Hepatocyte (in vitro differentiated cells): ENCODE results near the gene PRKAG2. TPM values are rescaled to one million over a fixed set of nuclear protein-coding genes. Genes with fewer than 3 reads are reported as not detected.

Experiments used
- DNase-seq: peaks from one replicate; pipeline ENCODE4 v3.0.0-alpha.2; 2016; ENCODE audit warnings: low spot score
- H2AFZ ChIP-seq: fragments of 200-600 bp; sonication (generic); 2 replicates; pipeline ENCODE4 v1.6.0; 2016; ENCODE audit warnings: antibody characterized with exemption, mild to moderate bottlenecking
- H3K27ac ChIP-seq: fragments of 200-600 bp; sonication (generic); 2 replicates; pipeline ENCODE4 v1.5.1; 2016; ENCODE audit warnings: mild to moderate bottlenecking
- H3K27me3 ChIP-seq: fragments of 200-600 bp; sonication (generic); 2 replicates; pipeline ENCODE4 v1.6.1; 2016
- H3K36me3 ChIP-seq: fragments of 200-600 bp; sonication (generic); replicated peaks from 2 replicates; pipeline ENCODE4 v1.5.1; 2016; ENCODE audit warnings: low read depth; ENCODE audit not compliant: insufficient read depth
- H3K4me1 ChIP-seq: fragments of 200-600 bp; sonication (generic); 2 replicates; pipeline ENCODE4 v1.5.1; 2016; ENCODE audit warnings: mild to moderate bottlenecking, moderate library complexity; ENCODE audit not compliant: insufficient read depth
- H3K4me2 ChIP-seq: fragments of 200-600 bp; sonication (generic); 2 replicates; pipeline ENCODE4 v1.6.0; 2016
- H3K4me3 ChIP-seq: fragments of 200-600 bp; sonication (generic); 2 replicates; pipeline ENCODE4 v1.5.1; 2016; ENCODE audit warnings: mild to moderate bottlenecking
- H3K79me2 ChIP-seq: fragments of 200-600 bp; sonication (generic); 2 replicates; pipeline ENCODE4 v1.6.0; 2017; ENCODE audit warnings: mild to moderate bottlenecking
- H3K9me2 ChIP-seq: fragments of 200-600 bp; sonication (generic); replicated peaks from 2 replicates; pipeline ENCODE4 v1.6.0; 2017; ENCODE audit warnings: mild to moderate bottlenecking; ENCODE audit not compliant: insufficient read depth
- H3K9me3 ChIP-seq: fragments of 200-600 bp; sonication (generic); 2 replicates; pipeline ENCODE4 v1.5.1; 2016; ENCODE audit warnings: low read depth, mild to moderate bottlenecking
- H4K20me1 ChIP-seq: fragments of 200-600 bp; sonication (generic); 2 replicates; pipeline ENCODE4 v1.6.0; 2016; ENCODE audit warnings: mild to moderate bottlenecking; ENCODE audit not compliant: insufficient read depth, poor library complexity, severe bottlenecking
- CTCF ChIP-seq: fragments of 200-600 bp; sonication (generic); IDR thresholded peaks from 2 replicates; pipeline ENCODE4 v1.5.1; 2016; ENCODE audit warnings: antibody characterized with exemption, mild to moderate bottlenecking; ENCODE audit not compliant: poor library complexity
- EZH2 ChIP-seq: fragments of 200-600 bp; sonication (generic); IDR thresholded peaks from 2 replicates; pipeline ENCODE4 v1.6.1; 2016; ENCODE audit warnings: antibody characterized with exemption, mild to moderate bottlenecking, borderline replicate concordance
- EZH2phosphoT487 ChIP-seq: fragments of 200-600 bp; sonication (generic); IDR thresholded peaks from one replicate; pipeline ENCODE4 v1.6.1; 2018; ENCODE audit warnings: antibody characterized with exemption, mild to moderate bottlenecking, low read depth, moderate library complexity; ENCODE audit not compliant: unreplicated experiment, severe bottlenecking
- WGBS: methylation state at CpG from one replicate; pipeline ENCODE4 v1.1.6; 2016; ENCODE audit warnings: low lambda C conversion rate; ENCODE audit errors: missing lambda C conversion rate; 5-methylcytosine and 5-hydroxymethylcytosine counted together
- polyA plus RNA-seq: library from polyadenylated mRNA; unstranded; fragments of >200 nt; fragmentation: Nextera tagmentation; extraction: Ambion mirVana; gene quantifications from 2 replicates; pipeline ENCODE4 v1.2.1, GENCODE V29; 2016
- total RNA-seq: library from RNA; depleted of rRNA; stranded (reverse); fragments of >200 nt; gene quantifications from 2 replicates; pipeline ENCODE4 v1.2.3, GENCODE V29; 2014

PRKAG2 gene
- total and polyA plus RNA-seq, 2 experiments from 2014 or later, result 17.8 to 23.4 TPM

DNA sequence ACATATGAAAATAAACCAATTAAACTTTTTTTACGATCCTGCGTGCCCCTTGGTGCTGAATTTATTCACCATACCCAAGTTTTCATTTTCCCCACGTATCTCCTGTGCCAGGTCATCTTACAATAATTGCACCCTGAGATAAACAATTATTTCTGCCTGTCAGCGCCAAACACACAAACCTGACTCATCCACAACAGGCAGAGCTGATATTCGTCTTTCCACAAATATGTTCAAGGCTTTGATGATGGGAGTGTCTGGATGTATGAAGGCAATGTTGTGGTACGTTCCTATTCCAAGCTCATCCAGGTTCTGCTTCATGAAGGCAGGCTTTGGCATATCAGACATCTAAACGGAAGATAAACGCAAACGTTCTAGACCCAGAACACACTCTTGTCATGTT is 311.4 kb downstream of the PRKAG2 start:
- Histone ChIP-seq H3K4me3 (no peak overlapping the region), H3K4me2 (no peak overlapping the region), H3K27me3 (no peaks in the 10 kb centered on the region), H4K20me1 (no peaks in the 10 kb centered on the region), H3K9me2 (no peaks in the 10 kb centered on the region), H2AFZ (no peak overlapping the region), H3K9me3 (no peaks in the 10 kb centered on the region), H3K27ac (no peak overlapping the region), H3K36me3 (no peaks in the 10 kb centered on the region), H3K4me1 (peaks cover 6% of the 10 kb centered on the region), H3K79me2 (no peaks in the 10 kb centered on the region)
- 85% methylated on average over 9 of the region's 9 CpGs for WGBS
- TF ChIP-seq EZH2phosphoT487, result no peak
- TF ChIP-seq EZH2, result no peak
- no peak for TF ChIP-seq CTCF
- DNase-seq, result no peak

DNA sequence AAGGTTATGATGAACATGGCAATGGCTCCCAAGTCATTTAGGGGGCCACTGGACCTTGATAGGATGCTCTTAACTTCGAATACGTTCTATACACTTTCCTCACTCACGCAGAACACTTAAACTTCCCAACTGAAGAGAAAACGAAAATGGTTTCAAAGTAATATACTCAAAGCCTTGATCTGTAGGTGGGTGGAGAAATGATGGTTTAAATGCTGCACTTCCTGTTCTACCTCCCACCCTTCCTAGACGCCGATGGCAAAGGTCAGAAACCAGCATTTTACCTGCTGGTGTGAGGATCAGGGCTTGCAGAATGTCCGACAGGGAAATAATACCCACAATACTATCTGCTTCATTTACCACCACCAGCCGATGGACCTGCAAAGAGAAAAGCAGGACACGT is 316.7 kb downstream of the PRKAG2 start:
- Histone ChIP-seq H3K79me2 (no peaks in the 10 kb centered on the region), H4K20me1 (no peaks in the 10 kb centered on the region), H2AFZ (no peak overlapping the region), H3K4me1 (no peaks in the 10 kb centered on the region), H3K27me3 (no peaks in the 10 kb centered on the region), H3K4me3 (no peak overlapping the region), H3K9me2 (no peaks in the 10 kb centered on the region), H3K9me3 (no peaks in the 10 kb centered on the region), H3K27ac (no peak overlapping the region), H3K4me2 (no peak overlapping the region), H3K36me3 (no peaks in the 10 kb centered on the region)
- DNase-seq, result no peak
- 93% methylated on average over 9 of the region's 9 CpGs for whole genome bisulfite sequencing
- TF ChIP-seq EZH2phosphoT487 (no peak), CTCF (no peak), EZH2 (no peak)

DNA sequence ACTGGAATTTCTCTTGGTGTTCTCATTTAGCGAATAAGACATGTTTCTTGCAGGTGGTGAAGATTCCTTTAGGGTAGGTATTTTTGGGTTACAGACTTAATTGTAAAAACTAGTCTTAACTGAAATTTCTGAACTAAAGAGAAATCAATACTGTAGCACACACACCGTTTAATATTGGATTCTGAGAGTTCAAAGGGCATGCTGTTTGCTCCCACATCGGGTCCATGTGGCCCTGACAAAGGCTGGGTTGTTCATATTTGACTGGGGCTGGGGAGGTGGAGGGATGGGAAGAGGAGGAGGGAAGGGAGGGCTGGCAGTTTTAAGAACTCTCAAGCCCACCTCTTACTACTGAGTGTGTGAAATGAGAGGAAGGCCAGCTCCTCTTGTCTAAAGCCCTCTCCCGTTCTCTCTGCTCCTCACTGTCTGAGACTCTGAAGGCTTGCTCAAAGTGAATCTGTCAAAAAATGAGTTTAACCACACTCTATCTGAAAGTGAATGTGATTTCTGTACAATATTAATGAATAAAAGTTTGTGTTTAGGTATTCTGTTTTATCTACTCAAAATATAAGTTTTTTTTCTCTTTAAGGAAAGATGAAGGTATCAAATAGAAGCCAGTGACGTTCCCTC is 317.2 kb downstream of the PRKAG2 start:
- H3K4me2 ChIP-seq, result no peak overlapping the region
- no peak overlapping the region for H3K4me3 ChIP-seq
- H3K9me2 ChIP-seq, result no peaks in the 10 kb centered on the region
- H3K79me2 ChIP-seq, result no peaks in the 10 kb centered on the region
- H3K27ac ChIP-seq, result no peak overlapping the region
- no peak for TF ChIP-seq CTCF
- no peak for TF ChIP-seq EZH2phosphoT487
- TF ChIP-seq EZH2, result no peak
- no peaks in the 10 kb centered on the region for H3K4me1 ChIP-seq
- no peaks in the 10 kb centered on the region for H4K20me1 ChIP-seq
- no peak overlapping the region for H2AFZ ChIP-seq
- no peaks in the 10 kb centered on the region for H3K36me3 ChIP-seq
- no peaks in the 10 kb centered on the region for H3K9me3 ChIP-seq
- WGBS, result 80% methylated on average over 5 of the region's 5 CpGs
- no peaks in the 10 kb centered on the region for H3K27me3 ChIP-seq
- no peak for DNase-seq
